Right cardiac atrium (tissue), 5 donors: ENCODE measurements around the gene AGPS. TPM values are rescaled to one million over a fixed set of nuclear protein-coding genes. Genes with fewer than 3 reads are reported as not detected.
"Not testable (repeated sequence)": the region's sequence is repeated elsewhere in the genome, so short reads cannot be mapped to it uniquely, and the experiment has no call there.

Source experiments
- ATAC-seq, 2 donors: fragments of 200-7000 bp; cut with Tn5 transposase; one replicate each; pipeline versions ENCODE4 v1.8.0 to v1.9.1; 2020; ENCODE audit warnings: moderate library complexity in 2 of 2, mild to moderate bottlenecking in 1 of 2
- DNase-seq, 3 donors: peaks; one replicate each; pipeline ENCODE4 v3.0.0-alpha.2; 2020
- H3K27ac ChIP-seq: one replicate; pipeline ENCODE4 v1.5.1; 2013; ENCODE audit warnings: mild to moderate bottlenecking, low read length, control low read depth, moderate library complexity
- H3K27me3 ChIP-seq: one replicate; pipeline ENCODE4 v1.6.1; 2013; ENCODE audit not compliant: control insufficient read depth, insufficient read depth
- H3K4me1 ChIP-seq: one replicate; pipeline ENCODE4 v1.6.1; 2013; ENCODE audit warnings: low read length; ENCODE audit not compliant: control insufficient read depth, insufficient read depth
- H3K4me3 ChIP-seq: one replicate; pipeline ENCODE4 v1.5.1; 2013; ENCODE audit warnings: low read length, control low read depth
- H3K9me3 ChIP-seq: one replicate; pipeline ENCODE4 v1.6.1; 2013; ENCODE audit warnings: low read length; ENCODE audit not compliant: control insufficient read depth
- WGBS: extraction: QIAGEN DNeasy Blood & Tissue Kit; methylation state at CpG from one replicate; pipeline ENCODE4 v1.1.7; 2013; 5-methylcytosine and 5-hydroxymethylcytosine counted together
- intact Hi-C, 4 donors: fragments of 100-400 bp; cut with DNase I; formaldehyde crosslinking; loops; one replicate each; pipeline versions ENCODE4 v1.11.0 to v1.14.0; 2022 to 2023
- long read RNA-seq, 4 donors: library from polyadenylated mRNA; unstranded; transcript quantifications; one replicate each; pipeline ENCODE4 v2.0.0, GENCODE V29; 2020 to 2021
- polyA plus RNA-seq: library from polyadenylated mRNA; stranded (reverse); fragments of 200-250 nt; gene quantifications from one replicate; pipeline ENCODE4 v1.2.3, GENCODE V29; 2013
- total RNA-seq, 4 donors: library from RNA; stranded (reverse); fragmentation: NEBNext Ultra II Directional; extraction: Animal tissue kit (Norgen Biotek cat#: 25700); gene quantifications; one replicate each; pipeline ENCODE4 v1.2.1, GENCODE V29; 2021
- donor health status: healthy with polysubstance abuse.
- donor health status: DM: no; HTN: yes; CAD: no.
- donor health status: DM: no; HTN: no; CAD: no.
- donor health status: DM: no; HTN: yes; CAD: no; lungs with severe emphysema.
- donor health status: DM: yes; HTN: yes; CAD: no.

AGPS gene
- total RNA-seq (10 to 100 TPM; 19.0 to 26.0 (median 24.6) TPM), polyA plus RNA-seq (4.7 TPM)
- long read RNA-seq, donor 1, full-length matches to known transcripts: 16 of 23 reads
- long read RNA-seq, donor 1, partial matches to known transcripts: 1 of 23 reads
- long read RNA-seq, donor 1, other reads (novel, unspliced or antisense): 6 of 23 reads
- long read RNA-seq, donor 2, full-length matches to known transcripts: 7 of 10 reads
- long read RNA-seq, donor 2, partial matches to known transcripts: 0 of 10 reads
- long read RNA-seq, donor 2, other reads (novel, unspliced or antisense): 3 of 10 reads
- long read RNA-seq, donor 3, full-length matches to known transcripts: 24 of 33 reads
- long read RNA-seq, donor 3, partial matches to known transcripts: 2 of 33 reads
- long read RNA-seq, donor 3, other reads (novel, unspliced or antisense): 7 of 33 reads
- long read RNA-seq, donor 4, full-length matches to known transcripts: 11 of 12 reads
- long read RNA-seq, donor 4, partial matches to known transcripts: 0 of 12 reads
- long read RNA-seq, donor 4, other reads (novel, unspliced or antisense): 1 of 12 reads

- Histone ChIP-seq H3K4me3 (peak within 1 kb of the TSS; percentile 43), H3K9me3 (no peaks in the 10 kb centered on the region)
Observed at GRCh38 chr2:177392373-177393202, at the start of gene AGPS. Gene AGPS (plus strand): TSS chr2:177392773. CDS start chr2:177392790, 17 bp downstream.

GRCh38 chr2:177343773-177344172 is 48.8 kb upstream of the AGPS start:
- peaks cover under 1% of the 10 kb centered on the region for H3K4me1 ChIP-seq
- ATAC-seq (no peak), DNase-seq (no peak)
- H3K27ac ChIP-seq: no peak overlapping the region
- intact Hi-C loops: no loop called here
- H3K9me3 ChIP-seq: no peaks in the 10 kb centered on the region
- 89% methylated on average over 8 of the region's 8 CpGs for WGBS
- H3K27me3 ChIP-seq: no peaks in the 10 kb centered on the region
- no peak overlapping the region for H3K4me3 ChIP-seq

More at GRCh38 chr2:177392373-177393202, at the start of gene AGPS:
- intact Hi-C loops: loop anchor here in 1 of 4 donors (10.0 kb wide), 1 partner anchor 128 kb away; the partner anchor contains the start of gene NFE2L2
- H3K27ac ChIP-seq: peak within 1 kb of the TSS; percentile 34
- no peaks in the 10 kb centered on the region for H3K4me1 ChIP-seq
- ATAC-seq (peak; percentile 97), DNase-seq (peak; percentile 87 to 94 (median 93))
- no peaks in the 10 kb centered on the region for H3K27me3 ChIP-seq
- under 1% methylated on average over 83 of the region's 83 CpGs for WGBS

GRCh38 chr2:177344316-177344715 is 48.3 kb upstream of the AGPS start:
- no peak overlapping the region for H3K4me3 ChIP-seq
- intact Hi-C loops: no loop called here
- peaks cover 4% of the 10 kb centered on the region for H3K4me1 ChIP-seq
- H3K9me3 ChIP-seq: no peaks in the 10 kb centered on the region
- no peaks in the 10 kb centered on the region for H3K27me3 ChIP-seq
- DNase-seq (no peak), ATAC-seq (no peak)
- H3K27ac ChIP-seq: no peak overlapping the region
- 95% methylated on average over 1 of the region's 1 CpG for WGBS

GRCh38 chr2:177346192-177346591 is 46.4 kb upstream of the AGPS start:
- Histone ChIP-seq H3K27me3 (no peaks in the 10 kb centered on the region), H3K9me3 (no peaks in the 10 kb centered on the region), H3K27ac (no peak overlapping the region), H3K4me3 (no peak overlapping the region), H3K4me1 (peaks cover 5% of the 10 kb centered on the region)
- 83% methylated on average over 5 of the region's 5 CpGs for whole genome bisulfite sequencing
- ATAC-seq (no peak), DNase-seq (no peak)
- intact Hi-C loops: no loop called here

- intact Hi-C loops: no loop called here
- Histone ChIP-seq H3K9me3 (no peaks in the 10 kb centered on the region), H3K27ac (no peak overlapping the region), H3K4me1 (peaks cover 5% of the 10 kb centered on the region), H3K4me3 (no peak overlapping the region), H3K27me3 (no peaks in the 10 kb centered on the region)
- WGBS: 75% methylated on average over 2 of the region's 2 CpGs
- DNase-seq (no peak), ATAC-seq (no peak)
Observed at GRCh38 chr2:177347570-177347969, 45.0 kb upstream of the AGPS start.

- intact Hi-C loops: no loop called here
- no peaks in the 10 kb centered on the region for H3K9me3 ChIP-seq
- WGBS: 63% methylated on average over 7 of the region's 7 CpGs
- H3K4me3 ChIP-seq: no peak overlapping the region
- peaks cover 5% of the 10 kb centered on the region for H3K4me1 ChIP-seq
- H3K27ac ChIP-seq: no peak overlapping the region
- no peaks in the 10 kb centered on the region for H3K27me3 ChIP-seq
- DNase-seq (no peak), ATAC-seq (no peak)
Observed at GRCh38 chr2:177348118-177348654, 44.4 kb upstream of the AGPS start.

GRCh38 chr2:177348733-177349693 is 43.6 kb upstream of the AGPS start:
- no peak for ATAC-seq
- Histone ChIP-seq H3K4me1 (peaks cover 5% of the 10 kb centered on the region), H3K27me3 (no peaks in the 10 kb centered on the region), H3K9me3 (no peaks in the 10 kb centered on the region), H3K4me3 (no peak overlapping the region), H3K27ac (no peak overlapping the region)
- intact Hi-C loops: no loop called here
- no peak for DNase-seq
- 97% methylated on average over 3 of the region's 3 CpGs for WGBS

GRCh38 chr2:177350624-177351023 is 41.9 kb upstream of the AGPS start:
- DNase-seq, H3K27me3 ChIP-seq, H3K27ac ChIP-seq, ATAC-seq, H3K9me3 ChIP-seq, H3K4me1 ChIP-seq, intact Hi-C loops, H3K4me3 ChIP-seq: not testable (repeated sequence)
- WGBS: 85% methylated on average over 1 of the region's 1 CpG

- DNase-seq, H3K27ac ChIP-seq, intact Hi-C loops, H3K4me1 ChIP-seq, H3K4me3 ChIP-seq, H3K27me3 ChIP-seq, H3K9me3 ChIP-seq, ATAC-seq: not testable (repeated sequence)
- WGBS: 91% methylated on average over 1 of the region's 1 CpG
Observed at GRCh38 chr2:177351121-177351520, 41.5 kb upstream of the AGPS start.
